NCI-H526 (cell line): ENCODE measurements around the gene SEMA4G.
A peak's percentile ranks its signal among the peaks of the same experiment; 100 is the strongest.

ENCODE experiments used
- DNase-seq, 2 experiments: peaks; one replicate each; lab custom pipeline; 2025; lab: John Stamatoyannopoulos, UW

The SEMA4G gene

GRCh38 chr10:101007099-101007711 lies 37.9 kb downstream of the SEMA4G start:
- DNase-seq, result no peak

DNA sequence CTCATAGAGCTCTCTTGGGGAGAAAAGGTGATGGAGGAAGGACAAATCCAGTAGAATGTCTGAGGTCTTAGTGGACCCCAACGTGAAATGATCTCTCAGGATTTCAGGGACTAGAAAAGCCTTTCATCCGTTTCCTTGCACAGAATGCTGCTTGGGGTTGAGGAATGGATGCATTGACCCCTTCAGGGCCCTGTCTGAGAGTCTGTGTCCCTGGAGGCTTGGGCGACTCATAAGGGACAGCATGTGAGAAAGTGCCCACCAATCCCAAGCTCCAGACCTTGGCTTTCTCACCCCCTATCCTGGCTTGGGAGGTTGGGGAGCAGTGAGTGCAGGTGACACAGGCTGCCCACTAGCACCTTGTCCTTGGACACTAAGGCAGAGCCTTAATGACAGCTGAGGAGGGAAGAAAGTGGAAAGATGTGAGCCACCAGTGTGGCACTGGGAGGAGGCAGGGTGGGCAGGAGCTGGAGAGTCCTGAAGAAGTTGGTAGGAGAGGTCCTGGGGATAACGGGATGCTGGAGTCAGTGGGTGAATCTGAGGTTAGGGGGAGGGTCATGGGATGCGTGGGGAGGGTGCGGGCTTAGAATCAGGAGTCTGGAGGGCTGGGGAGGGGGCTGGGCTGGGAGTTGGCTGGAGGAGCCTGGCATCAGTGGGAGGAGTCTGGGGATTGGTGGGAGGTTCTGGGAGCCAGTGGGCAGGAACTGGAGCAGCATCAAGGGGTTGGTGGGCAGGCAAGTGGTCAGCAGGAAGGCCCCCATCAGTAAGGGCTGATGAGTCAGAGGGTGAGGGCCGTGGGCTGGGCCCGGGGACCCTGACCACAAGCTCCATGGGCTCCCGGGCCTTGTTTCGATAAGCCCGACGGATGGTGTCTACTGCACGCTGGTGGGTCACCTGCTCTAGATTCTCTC lies 38.9 kb downstream of the SEMA4G start:
- peak in 1 of 2 experiments; percentile 13 for DNase-seq

DNA sequence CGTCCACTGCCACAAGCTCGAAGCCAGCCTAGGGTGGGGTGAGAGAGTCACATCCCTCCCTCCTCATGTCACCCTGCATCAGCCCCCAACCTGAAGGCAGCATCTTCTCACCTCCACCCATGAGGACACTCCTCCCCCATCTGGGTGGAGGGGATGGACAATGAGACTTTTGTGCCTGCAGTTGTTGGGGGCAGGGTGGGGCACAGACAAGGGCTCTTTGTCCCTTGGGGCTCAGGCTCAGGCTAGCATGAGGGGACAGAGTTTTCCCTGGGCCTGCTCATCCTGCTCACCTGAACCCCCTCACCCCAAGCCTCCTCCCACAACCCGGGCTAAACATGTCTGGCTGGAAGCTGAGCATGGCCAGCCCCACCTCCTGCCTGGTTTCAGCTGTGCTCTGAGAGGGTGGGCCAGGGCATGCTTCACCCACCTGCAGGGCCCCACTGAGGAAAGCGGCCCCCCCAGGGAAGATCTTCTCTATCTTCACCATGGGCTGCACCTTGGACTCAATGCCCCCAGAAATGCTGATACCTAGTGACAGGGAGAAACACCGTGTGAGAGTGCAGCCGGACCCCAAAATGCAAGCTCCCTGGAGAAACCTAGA lies 39.6 kb downstream of the SEMA4G start:
- DNase-seq, result peak; percentile 71 to 79

DNA sequence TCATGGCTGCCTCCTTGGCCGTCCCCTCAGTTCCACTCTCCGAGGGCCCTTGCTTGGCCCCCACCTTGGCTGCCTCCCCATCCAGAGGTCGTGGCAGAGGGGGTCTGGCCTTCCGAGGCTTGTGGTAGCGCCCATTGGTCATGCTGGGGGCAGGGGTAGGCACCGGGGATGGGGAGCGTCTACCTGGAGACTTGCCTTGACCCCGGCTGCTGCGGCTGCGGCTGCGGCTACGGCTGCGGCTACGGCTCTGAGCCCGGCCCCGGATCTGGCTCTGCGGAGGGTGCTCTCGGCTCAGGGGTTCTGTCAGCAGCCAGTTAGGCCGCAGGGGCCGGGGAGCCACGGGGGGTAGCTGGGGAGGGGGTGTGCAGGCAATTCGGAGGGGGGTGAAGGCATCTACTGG lies 41.0 kb downstream of the SEMA4G start:
- no peak for DNase-seq

DNA sequence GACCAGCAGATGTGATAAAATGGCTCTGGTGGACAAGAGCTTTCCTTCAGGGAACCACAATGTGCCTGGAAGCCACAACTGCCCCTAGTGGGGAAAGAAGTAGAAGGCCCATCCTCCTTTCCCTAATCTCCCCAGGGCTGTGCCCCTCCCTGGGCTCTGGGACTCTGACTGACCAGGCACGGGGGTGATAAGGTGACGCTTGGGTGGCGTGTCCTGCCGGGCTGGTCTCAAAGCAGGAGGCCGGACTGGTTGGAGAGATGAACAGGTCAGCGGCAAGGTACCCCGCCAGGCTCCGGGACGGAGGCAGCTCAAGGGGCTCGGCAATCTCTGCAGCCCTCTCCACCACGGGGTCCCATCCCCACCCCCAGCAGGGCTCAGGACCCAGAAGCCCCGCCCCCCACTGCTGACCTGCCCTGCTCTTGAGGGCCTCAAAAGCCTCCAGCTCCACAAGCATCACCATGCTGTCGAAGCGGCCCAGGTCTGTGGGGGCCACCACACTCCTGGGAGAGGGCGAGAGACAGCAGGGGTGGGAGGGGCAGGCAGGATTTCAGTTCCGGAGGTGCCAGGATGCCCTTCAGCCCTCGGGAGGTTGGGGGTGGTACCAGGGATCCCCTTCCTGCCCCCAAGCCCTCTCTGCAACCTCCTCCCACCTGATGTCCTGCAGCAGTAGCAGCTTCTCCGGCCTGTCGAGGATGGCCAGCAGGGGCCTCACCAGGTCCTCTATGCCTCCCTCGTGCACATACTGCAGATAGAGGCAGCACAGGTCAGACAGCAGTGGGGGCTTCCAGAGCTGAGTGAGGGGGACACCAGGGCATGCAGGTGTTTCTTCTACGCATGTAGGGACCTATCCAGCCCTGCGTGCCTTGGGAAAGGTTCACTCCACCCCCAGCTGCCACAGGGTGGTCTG lies 42.5 kb downstream of the SEMA4G start:
- no peak for DNase-seq

DNA sequence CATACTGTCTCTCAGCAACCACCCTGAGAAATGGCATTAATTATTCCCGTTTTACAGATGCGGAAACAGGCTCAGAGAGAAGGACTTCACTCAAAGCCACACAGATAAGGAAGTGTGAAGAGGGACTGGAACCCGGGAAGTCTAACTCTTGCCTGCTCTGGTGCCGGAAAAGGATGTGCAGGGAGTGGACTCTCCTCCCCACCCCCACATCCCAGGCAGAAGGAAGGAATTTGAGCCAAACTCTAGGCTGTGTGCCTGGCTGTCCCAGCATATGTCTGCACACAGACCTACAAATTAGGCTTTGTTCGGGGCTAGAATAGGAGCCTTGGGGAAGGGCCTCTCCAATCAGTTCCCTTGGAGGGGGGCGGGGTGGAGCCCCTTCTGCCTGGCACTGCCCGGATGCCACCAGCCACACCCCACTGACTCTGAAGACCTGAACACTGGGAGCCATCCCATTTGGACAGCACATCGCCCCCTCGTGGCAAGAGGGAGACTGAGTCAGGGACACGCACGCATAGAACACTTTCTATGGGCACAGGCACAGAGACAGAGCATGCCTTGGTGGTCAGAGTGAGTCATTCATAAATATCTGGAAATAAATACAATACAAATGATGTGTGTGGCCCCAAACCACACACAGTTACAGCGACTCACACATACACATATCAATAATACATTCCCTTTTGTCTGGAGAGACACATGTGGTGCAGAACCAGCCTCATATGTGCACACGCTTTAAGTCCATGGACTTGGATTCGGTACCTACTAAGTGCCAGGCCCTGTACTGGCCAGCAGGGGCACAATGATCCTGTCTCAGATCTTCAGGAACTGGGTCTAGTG lies 43.4 kb downstream of the SEMA4G start:
- DNase-seq, result peak; percentile 86 to 90

DNA sequence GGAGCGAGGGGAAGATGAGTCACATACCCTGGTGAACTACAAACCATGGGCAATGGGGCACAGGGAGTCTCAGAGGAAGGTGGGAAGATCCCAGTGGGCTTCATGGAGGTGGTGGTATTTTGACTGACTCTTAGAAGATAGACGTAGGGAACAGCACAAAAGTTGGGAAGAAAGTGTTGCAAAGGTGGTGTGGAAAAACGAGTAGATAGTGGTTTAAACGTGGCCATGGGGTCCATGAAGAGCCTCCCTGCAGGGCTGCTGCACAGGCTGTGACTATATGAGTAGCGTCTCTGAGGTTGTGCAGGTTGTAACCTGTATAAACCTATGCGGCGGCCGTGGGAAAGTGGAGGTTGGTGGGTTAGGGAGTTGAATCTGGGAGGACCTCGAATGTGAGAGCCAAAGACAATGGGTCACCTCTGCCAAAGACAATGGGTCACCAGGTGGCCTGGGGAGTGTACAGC lies 44.1 kb downstream of the SEMA4G start:
- DNase-seq, result no peak

- DNase-seq, result peak in 1 of 2 experiments; percentile 78
These were observed 45.1 kb downstream of the SEMA4G start for GRCh38 chr10:101014230-101014884.

DNA sequence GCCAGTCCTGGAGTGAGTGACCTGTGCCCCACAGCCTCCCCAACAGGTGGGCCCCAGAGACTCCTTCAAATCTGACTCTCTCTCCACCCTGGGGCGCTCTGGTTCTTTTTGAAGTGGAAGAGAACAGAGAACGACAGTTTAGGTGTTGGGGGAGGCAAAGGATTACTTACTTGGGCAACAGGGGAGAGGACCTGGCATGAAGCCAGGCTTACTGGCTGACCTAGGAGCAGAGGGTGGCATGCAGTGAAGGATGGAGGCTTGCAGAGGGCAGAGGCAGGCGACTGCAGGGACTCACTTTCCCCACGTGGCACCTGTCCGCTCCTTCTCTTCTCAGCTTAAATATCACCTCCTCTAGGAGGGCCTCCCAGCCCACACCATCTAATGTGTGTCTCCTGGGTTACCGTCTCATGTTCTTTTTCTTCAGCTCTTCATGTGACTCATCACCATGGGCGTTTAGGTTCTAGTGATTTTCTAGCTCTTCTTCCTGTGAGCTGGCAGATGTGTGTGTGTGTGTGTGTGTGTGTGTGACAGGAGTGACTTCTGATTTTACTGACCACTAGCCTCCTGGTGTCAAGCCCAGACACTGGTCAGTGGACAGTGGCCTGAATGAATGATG lies 45.8 kb downstream of the SEMA4G start:
- DNase-seq, result no peak

GRCh38 chr10:101015582-101015973 lies 46.3 kb downstream of the SEMA4G start:
- DNase-seq, result no peak

DNA sequence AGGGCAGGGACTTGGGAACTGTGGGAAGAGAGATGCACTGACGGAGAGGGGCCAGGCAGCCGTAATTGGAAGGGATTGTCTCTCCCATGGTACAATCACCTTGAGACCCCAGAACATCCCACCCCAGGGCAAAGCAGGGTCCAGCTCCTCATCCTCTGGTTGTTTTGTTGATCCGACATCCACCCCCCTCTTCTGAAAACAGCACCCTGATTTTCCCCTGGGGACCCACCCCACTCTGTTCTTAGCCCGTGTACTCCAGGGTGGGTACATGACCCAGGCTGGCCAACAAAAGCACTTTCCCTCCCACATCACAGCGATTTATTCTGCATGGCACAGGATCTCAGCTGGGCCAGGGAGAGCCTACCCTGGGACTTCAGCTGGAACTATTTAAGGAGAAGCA lies 47.5 kb downstream of the SEMA4G start:
- DNase-seq, result no peak

DNA sequence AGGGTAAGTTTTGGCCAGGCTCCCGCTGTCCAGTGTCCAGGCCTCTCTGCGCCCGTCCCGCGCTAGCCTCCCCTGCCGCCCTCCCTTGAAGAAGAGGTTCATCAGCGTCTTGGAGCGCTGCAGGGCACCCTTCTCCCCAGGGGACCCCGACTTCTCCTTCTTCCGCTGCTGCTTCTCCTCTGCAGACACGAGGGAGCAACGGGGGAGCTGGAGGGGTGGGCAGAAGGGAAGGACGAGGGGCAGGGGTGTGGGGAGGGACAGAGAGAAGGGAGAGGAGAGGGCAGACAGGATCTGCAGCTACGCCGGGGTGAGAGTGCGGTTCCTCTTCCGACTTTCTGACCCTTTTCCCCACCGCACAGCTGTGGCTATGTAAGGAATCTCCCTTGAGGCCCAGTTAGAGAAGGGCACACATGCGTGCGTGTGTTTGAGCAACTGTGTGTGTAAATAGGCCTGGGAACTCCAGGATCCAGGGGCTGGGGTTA lies 48.9 kb downstream of the SEMA4G start:
- no peak for DNase-seq

- peak; percentile 45 to 87 for DNase-seq
These were observed 49.5 kb downstream of the SEMA4G start for GRCh38 chr10:101018600-101019439.
